ENCODE results near the gene GORASP1.

GORASP1 gene

DNA sequence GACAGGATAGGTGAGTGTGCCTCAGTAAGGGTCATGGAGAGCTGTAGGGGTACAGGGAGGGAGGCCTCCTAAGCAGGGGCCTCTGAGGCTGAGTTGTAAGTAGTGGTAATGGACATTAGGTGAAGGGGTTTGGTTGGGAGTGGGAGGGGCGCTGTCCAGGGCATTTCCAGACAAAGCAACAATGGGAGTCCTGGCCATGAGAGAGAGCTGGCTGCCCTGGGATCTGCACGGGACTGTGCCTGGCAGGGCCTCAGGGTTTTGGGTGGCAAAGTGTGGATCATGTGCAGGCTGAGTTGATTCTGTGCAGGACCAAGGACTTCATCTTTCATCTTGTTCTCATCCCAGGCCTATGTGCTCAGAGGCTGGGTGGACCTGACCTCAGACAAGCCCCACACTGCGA lies 4.7 kb upstream of the GORASP1 start:
- no peaks in the 10 kb centered on the region for H3K79me2 ChIP-seq (ENCODE audit: insufficient read depth, low read depth)
- no peak overlapping the region for H3K9ac ChIP-seq
- H3K27me3 ChIP-seq (ENCODE audit: insufficient read depth, low read depth) = no peaks in the 10 kb centered on the region
- H4K20me1 ChIP-seq (ENCODE audit: insufficient read depth) = no peaks in the 10 kb centered on the region
- no peak for TF ChIP-seq CTCF (conservative IDR thresholded peaks at IDR 0.05; ENCODE audit: low read depth, low read length)
- no peak overlapping the region for H3K4me3 ChIP-seq (IDR thresholded peaks at IDR 0.05; ENCODE audit: insufficient read depth, low read depth, low read length)
- H3K4me2 ChIP-seq = no peak overlapping the region
- peaks cover 10% of the 10 kb centered on the region for H3K4me1 ChIP-seq (ENCODE audit: low read depth, poor library complexity, severe bottlenecking)
- H3K36me3 ChIP-seq (ENCODE audit: insufficient read depth) = no peaks in the 10 kb centered on the region
- no peak overlapping the region for H3K27ac ChIP-seq
- H2AFZ ChIP-seq (ENCODE audit: low read depth) = no peak overlapping the region

DNA sequence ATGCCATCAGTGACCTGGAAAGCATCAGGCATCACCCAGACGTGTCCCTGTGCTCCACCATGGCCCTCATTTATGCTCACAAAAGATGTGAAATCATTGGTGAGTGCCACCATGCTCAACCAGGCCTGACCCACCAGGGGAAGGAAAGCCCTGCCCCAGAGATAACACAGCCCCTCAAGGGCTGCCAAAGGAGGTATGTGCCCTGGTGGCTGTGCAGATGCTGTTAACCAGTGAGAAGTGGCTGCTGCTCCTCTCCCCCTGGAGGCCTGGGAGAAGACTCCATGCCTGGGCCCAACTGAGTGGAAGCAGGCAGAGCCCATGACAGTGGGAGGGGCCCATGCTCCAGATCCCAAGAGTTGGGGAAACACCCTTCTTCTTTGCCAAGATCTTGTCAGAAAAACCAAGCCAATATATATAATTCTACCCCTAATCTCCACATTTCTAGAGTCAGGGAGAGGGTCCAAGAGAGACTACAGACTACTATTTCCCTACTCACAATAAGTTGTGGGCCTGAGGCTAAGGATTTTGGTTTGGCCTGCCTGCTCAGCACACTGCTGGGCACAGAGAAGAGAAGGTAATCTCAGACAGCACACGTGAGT lies 2.7 kb upstream of the GORASP1 start:
- H4K20me1 ChIP-seq (ENCODE audit: insufficient read depth) = no peaks in the 10 kb centered on the region
- H3K4me3 ChIP-seq (IDR thresholded peaks at IDR 0.05; ENCODE audit: insufficient read depth, low read depth, low read length) = no peak overlapping the region
- no peak overlapping the region for H3K27ac ChIP-seq
- H3K79me2 ChIP-seq (ENCODE audit: insufficient read depth, low read depth) = no peaks in the 10 kb centered on the region
- no peaks in the 10 kb centered on the region for H3K27me3 ChIP-seq (ENCODE audit: insufficient read depth, low read depth)
- H3K36me3 ChIP-seq (ENCODE audit: insufficient read depth) = no peaks in the 10 kb centered on the region
- no peak overlapping the region for H3K9ac ChIP-seq
- no peak for TF ChIP-seq CTCF (conservative IDR thresholded peaks at IDR 0.05; ENCODE audit: low read depth, low read length)
- H2AFZ ChIP-seq (ENCODE audit: low read depth) = no peak overlapping the region
- no peak overlapping the region for H3K4me2 ChIP-seq
- peaks cover 24% of the 10 kb centered on the region for H3K4me1 ChIP-seq (ENCODE audit: low read depth, poor library complexity, severe bottlenecking)

DNA sequence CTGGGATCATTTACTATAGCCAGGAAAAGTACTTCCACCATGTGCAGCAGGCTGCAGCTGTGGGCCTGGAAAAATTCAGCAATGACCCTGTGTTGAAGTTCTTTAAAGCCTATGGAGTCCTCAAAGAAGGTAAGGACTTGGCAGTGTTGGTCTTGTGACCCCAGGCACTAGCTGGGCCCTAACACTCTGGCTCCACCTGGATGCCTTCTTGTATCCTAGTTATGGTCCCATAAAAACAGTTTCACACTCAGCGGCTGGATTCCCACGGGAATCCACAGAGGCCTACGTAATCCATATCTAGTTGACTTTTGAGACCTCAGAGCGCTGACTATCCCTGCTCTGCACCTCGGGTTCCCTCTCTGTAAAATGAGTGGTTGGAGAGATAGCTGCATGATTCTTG lies 1.7 kb upstream of the GORASP1 start:
- Histone ChIP-seq H4K20me1 (ENCODE audit: insufficient read depth) (no peaks in the 10 kb centered on the region), H2AFZ (ENCODE audit: low read depth) (no peak overlapping the region), H3K4me1 (ENCODE audit: low read depth, poor library complexity, severe bottlenecking) (peaks cover 25% of the 10 kb centered on the region), H3K4me3 (IDR thresholded peaks at IDR 0.05; ENCODE audit: insufficient read depth, low read depth, low read length) (no peak overlapping the region), H3K36me3 (ENCODE audit: insufficient read depth) (no peaks in the 10 kb centered on the region), H3K79me2 (ENCODE audit: insufficient read depth, low read depth) (no peaks in the 10 kb centered on the region), H3K4me2 (no peak overlapping the region), H3K9ac (no peak overlapping the region), H3K27me3 (ENCODE audit: insufficient read depth, low read depth) (no peaks in the 10 kb centered on the region), H3K27ac (no peak overlapping the region; the same call in 1 of the 2 replicates)
- TF ChIP-seq CTCF (conservative IDR thresholded peaks at IDR 0.05; ENCODE audit: low read depth, low read length) = no peak

DNA sequence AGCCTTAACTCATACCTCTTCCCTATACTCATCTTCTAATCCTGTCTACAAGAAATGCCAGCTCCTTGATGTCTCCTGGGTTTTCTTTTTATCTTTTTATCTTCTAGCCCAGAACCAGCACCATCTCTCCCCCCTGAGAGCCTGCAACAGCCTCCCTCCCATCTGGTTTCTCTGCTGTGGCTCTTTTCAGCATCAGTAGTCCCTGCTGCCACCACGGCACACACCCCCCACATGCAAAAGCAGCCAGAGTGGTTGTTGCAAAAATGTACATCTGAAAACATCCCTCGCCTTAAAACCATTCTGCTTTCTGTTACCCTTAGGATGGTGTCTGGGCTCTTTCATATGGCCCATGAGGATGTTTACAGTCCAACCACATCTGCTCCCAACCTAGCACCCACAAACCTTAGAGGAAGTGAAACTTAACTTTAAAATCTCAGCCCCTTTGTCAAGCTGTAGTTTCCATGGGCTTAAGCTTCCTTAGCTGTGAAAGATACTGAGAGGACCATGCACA lies 828 bp upstream of the GORASP1 start:
- H2AFZ ChIP-seq (ENCODE audit: low read depth) = peak overlapping the region; percentile 83
- H3K27ac ChIP-seq = peak overlapping the region; percentile 48; the same call in 1 of the 2 replicates
- peak overlapping the region; percentile 96 for H3K4me2 ChIP-seq
- H3K4me3 ChIP-seq (IDR thresholded peaks at IDR 0.05; ENCODE audit: insufficient read depth, low read depth, low read length) = no peak overlapping the region
- H3K4me1 ChIP-seq (ENCODE audit: low read depth, poor library complexity, severe bottlenecking) = peaks cover 25% of the 10 kb centered on the region
- peak overlapping the region; percentile 64; the same call in 1 of the 2 replicates for H3K9ac ChIP-seq
- no peaks in the 10 kb centered on the region for H3K27me3 ChIP-seq (ENCODE audit: insufficient read depth, low read depth)
- H3K79me2 ChIP-seq (ENCODE audit: insufficient read depth, low read depth) = no peaks in the 10 kb centered on the region
- no peaks in the 10 kb centered on the region for H3K36me3 ChIP-seq (ENCODE audit: insufficient read depth)
- TF ChIP-seq CTCF (conservative IDR thresholded peaks at IDR 0.05; ENCODE audit: low read depth, low read length) = no peak
- no peaks in the 10 kb centered on the region for H4K20me1 ChIP-seq (ENCODE audit: insufficient read depth)

Measured in KMS-11 (cell line).